Gastroesophageal sphincter (tissue), 3 donors: ENCODE data around the gene MPC1.

Source experiments
- POLR2A ChIP-seq, 2 donors: fragments of 450-650 bp; IDR thresholded peaks; one replicate each; pipeline ENCODE4 v1.6.1; 2017; ENCODE audit warnings: antibody characterized with exemption in 2 of 2, mild to moderate bottlenecking in 2 of 2, moderate library complexity in 1 of 2
- TF ChIP-seq, protein P1 (sequence below), 4 experiments: fragments of 200-600 bp in 2 of 4; fragments of 450-650 bp in 2 of 4; sonication (generic) in 1 of 4; IDR thresholded peaks; one replicate each; pipeline ENCODE4 v1.5.1; 2017 to 2019; ENCODE audit warnings: antibody characterized with exemption in 4 of 4, mild to moderate bottlenecking in 2 of 4, moderate library complexity in 2 of 4

DNA sequence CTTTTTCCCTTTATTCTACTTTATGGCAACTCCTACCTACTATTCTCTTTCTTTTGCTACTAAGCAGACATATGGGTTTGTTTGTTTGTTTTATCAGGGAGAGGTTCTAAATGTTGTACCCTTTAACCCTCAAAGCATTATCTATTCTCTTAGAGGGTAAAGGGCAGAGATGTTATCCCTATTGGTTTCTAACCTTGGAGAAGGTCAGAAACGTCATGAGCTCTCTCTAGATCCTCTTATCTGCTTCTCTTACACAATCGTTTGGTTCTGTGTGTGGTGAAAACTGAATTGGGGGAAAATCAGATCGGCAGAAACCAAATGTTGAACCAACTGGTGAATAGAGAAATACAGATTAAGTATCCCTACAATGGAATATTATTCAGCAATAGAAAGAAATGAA lies 6.4 kb upstream of the MPC1 start:
- TF ChIP-seq, protein P1, sequence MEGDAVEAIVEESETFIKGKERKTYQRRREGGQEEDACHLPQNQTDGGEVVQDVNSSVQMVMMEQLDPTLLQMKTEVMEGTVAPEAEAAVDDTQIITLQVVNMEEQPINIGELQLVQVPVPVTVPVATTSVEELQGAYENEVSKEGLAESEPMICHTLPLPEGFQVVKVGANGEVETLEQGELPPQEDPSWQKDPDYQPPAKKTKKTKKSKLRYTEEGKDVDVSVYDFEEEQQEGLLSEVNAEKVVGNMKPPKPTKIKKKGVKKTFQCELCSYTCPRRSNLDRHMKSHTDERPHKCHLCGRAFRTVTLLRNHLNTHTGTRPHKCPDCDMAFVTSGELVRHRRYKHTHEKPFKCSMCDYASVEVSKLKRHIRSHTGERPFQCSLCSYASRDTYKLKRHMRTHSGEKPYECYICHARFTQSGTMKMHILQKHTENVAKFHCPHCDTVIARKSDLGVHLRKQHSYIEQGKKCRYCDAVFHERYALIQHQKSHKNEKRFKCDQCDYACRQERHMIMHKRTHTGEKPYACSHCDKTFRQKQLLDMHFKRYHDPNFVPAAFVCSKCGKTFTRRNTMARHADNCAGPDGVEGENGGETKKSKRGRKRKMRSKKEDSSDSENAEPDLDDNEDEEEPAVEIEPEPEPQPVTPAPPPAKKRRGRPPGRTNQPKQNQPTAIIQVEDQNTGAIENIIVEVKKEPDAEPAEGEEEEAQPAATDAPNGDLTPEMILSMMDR (IDR thresholded peaks at IDR 0.05): no peak
- TF ChIP-seq POLR2A (IDR thresholded peaks at IDR 0.05): no peak
